Psoas muscle (tissue), 8 donors: ENCODE results near the gene MRPL24. TPM values are rescaled to one million over a fixed set of nuclear protein-coding genes. Genes with fewer than 3 reads are reported as not detected.

Source experiments
- ATAC-seq, 4 donors: fragments of 200-7000 bp; cut with Tn5 transposase; one replicate each; pipeline ENCODE4 v1.9.1; 2020; ENCODE audit warnings: moderate library complexity in 3 of 4, mild to moderate bottlenecking in 2 of 4
- DNase-seq, 2 donors: peaks; one replicate each; pipeline ENCODE4 v3.0.0-alpha.2; 2020
- H3K27ac ChIP-seq: fragments of 200-600 bp; one replicate; pipeline ENCODE4 v1.8.0; 2022
- H3K27me3 ChIP-seq, 3 donors: fragments of 200-600 bp in 1 of 3; one replicate each; pipeline versions ENCODE4 v1.6.1 to v1.8.0; 2013 to 2022; ENCODE audit warnings: low read length in 2 of 3, mild to moderate bottlenecking in 2 of 3, moderate library complexity in 1 of 3; ENCODE audit not compliant: insufficient read depth in 3 of 3
- H3K36me3 ChIP-seq, 2 donors: fragments of 200-600 bp in 1 of 2; one replicate each; pipeline versions ENCODE4 v1.6.1 to v1.8.0; 2013 to 2022; ENCODE audit warnings: low read depth in 1 of 2, mild to moderate bottlenecking in 1 of 2, moderate library complexity in 1 of 2; ENCODE audit not compliant: insufficient read depth in 1 of 2
- H3K4me1 ChIP-seq: fragments of 200-600 bp; one replicate; pipeline ENCODE4 v1.8.0; 2022
- H3K4me3 ChIP-seq: fragments of 200-600 bp; one replicate; pipeline ENCODE4 v1.8.0; 2022; ENCODE audit warnings: mild to moderate bottlenecking
- H3K9me3 ChIP-seq: fragments of 200-600 bp; one replicate; pipeline ENCODE4 v1.8.0; 2022
- CTCF ChIP-seq: fragments of 200-600 bp; IDR thresholded peaks from one replicate; pipeline ENCODE4 v1.8.0; 2022; ENCODE audit warnings: antibody characterized with exemption
- WGBS, 3 donors: extraction: QIAGEN DNeasy Blood & Tissue Kit; methylation state at CpG; one replicate each; pipeline versions ENCODE4 v1.1.6 to v1.1.7; 2013; 5-methylcytosine and 5-hydroxymethylcytosine counted together
- intact Hi-C, 2 donors: fragments of 100-400 bp; cut with DNase I; formaldehyde crosslinking; loops; one replicate each; pipeline versions ENCODE4 v1.11.0 to v1.14.2; 2022
- polyA plus RNA-seq, 3 donors: library from polyadenylated mRNA; stranded (reverse); fragments of 200-250 nt; gene quantifications; one replicate each; pipeline ENCODE4 v1.2.3, GENCODE V29; 2013
- total RNA-seq, 4 donors: library from RNA; stranded (reverse); fragmentation: NEBNext Ultra II Directional in 2 of 4; extraction: Animal tissue kit (Norgen Biotek cat#: 25700) in 2 of 4; gene quantifications; one replicate each; pipeline versions ENCODE4 v1.2.1 to v1.2.4, GENCODE V29; 2021 to 2023
- donor health status: healthy with polysubstance abuse.
- donor health status: DM: no; HTN: no; CAD: no; lungs with moderate emphysema.
- donor health status: Bipolar disorder and iron deficiency.
- donor health status: healthy.
- donor health status: DM: yes; HTN: yes; CAD: no.
- donor health status: DM: no; HTN: no; CAD: no.
- donor health status: DM: no; HTN: no; CAD: no.
- donor health status: DM: yes; HTN: yes; CAD: no.

MRPL24 gene
- total and polyA plus RNA-seq, 7 donors: 86.1 to 174 (median 137) TPM

DNA sequence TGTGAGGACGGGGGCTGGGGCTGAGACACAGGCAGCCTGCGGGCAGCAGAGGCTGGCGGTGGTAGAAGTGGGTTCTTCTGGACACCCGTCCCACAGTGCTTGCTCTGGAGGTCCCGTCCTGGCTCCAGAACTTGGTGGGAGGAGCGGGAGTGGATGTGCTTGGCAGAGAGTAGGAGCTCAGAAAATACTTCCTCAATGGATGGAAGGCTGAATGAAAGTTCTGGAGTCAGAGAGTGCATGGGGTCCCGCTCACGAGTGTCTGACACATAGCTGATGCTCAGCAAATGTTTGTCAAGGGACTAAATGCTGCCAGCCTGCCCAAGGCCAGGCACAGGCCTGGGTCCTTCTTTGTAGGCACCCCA is 50.2 kb downstream of the MRPL24 start:
- no peak overlapping the region for H3K27ac ChIP-seq
- H3K27me3 ChIP-seq: peaks cover 0 to 36% (median 10%) of the 10 kb centered on the region in 3 donors
- no peak for ATAC-seq
- H3K4me3 ChIP-seq: no peak overlapping the region
- TF ChIP-seq CTCF: no peak
- WGBS, 3 donors: 65 to 72% (median 67%) methylated on average over 8 of the region's 8 CpGs
- no peak for DNase-seq
- H3K4me1 ChIP-seq: peaks cover 16% of the 10 kb centered on the region
- intact Hi-C loops: loop anchor here in 1 of 2 donors (2.0 to 10.0 kb wide), 2 partner anchors 34 to 194 kb away; no protein-coding TSS in a partner anchor
- H3K9me3 ChIP-seq: no peaks in the 10 kb centered on the region
- no peaks in the 10 kb centered on the region for H3K36me3 ChIP-seq

DNA sequence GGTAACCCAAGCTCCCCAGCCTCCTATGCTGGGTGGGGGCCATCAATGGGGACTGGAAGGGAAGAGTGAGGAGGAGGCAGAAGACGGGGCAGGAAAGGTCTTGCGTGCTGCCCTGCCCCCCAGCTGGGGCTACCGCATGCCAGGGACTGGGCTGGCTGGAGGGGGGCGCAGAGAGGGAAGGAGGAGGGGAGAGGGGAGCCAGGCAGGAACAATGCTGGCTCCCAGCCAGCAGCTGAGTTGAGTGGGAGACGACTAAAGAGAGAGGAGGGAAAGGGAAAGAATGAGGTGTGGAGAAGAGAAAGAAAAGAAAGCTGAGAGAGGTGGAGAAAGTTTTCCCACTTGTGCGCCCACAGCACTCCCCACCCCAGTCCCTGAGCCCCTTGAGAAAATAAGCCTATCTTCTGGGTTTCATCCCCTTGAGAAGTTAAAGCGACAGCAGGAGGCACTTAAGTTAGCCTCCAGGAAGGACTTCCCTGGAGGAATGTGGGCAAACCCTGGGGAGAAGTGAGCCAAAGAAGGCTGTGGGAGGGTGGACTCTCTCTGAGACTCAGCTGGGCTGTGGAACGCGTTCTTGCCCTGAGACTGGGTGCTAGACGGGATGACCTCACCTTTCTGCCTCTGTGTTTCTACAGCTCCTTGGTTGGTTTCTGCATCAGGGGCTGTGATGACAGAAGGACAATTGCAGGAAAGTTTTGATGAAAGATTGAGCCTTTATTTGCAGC is 50.8 kb downstream of the MRPL24 start:
- Histone ChIP-seq H3K27ac (peak overlapping the region; percentile 12), H3K4me1 (peaks cover 16% of the 10 kb centered on the region), H3K36me3 (no peaks in the 10 kb centered on the region), H3K27me3 (peaks cover 0 to 36% (median 10%) of the 10 kb centered on the region in 3 donors), H3K9me3 (no peaks in the 10 kb centered on the region), H3K4me3 (peak overlapping the region; percentile 48)
- WGBS, 3 donors: 23 to 26% (median 25%) methylated on average over 10 of the region's 10 CpGs
- intact Hi-C loops: loop anchor here (1.0 to 10.0 kb wide), 3 partner anchors 35 to 195 kb away; no protein-coding TSS in a partner anchor
- ATAC-seq (no peak), DNase-seq (no peak)
- no peak for TF ChIP-seq CTCF

DNA sequence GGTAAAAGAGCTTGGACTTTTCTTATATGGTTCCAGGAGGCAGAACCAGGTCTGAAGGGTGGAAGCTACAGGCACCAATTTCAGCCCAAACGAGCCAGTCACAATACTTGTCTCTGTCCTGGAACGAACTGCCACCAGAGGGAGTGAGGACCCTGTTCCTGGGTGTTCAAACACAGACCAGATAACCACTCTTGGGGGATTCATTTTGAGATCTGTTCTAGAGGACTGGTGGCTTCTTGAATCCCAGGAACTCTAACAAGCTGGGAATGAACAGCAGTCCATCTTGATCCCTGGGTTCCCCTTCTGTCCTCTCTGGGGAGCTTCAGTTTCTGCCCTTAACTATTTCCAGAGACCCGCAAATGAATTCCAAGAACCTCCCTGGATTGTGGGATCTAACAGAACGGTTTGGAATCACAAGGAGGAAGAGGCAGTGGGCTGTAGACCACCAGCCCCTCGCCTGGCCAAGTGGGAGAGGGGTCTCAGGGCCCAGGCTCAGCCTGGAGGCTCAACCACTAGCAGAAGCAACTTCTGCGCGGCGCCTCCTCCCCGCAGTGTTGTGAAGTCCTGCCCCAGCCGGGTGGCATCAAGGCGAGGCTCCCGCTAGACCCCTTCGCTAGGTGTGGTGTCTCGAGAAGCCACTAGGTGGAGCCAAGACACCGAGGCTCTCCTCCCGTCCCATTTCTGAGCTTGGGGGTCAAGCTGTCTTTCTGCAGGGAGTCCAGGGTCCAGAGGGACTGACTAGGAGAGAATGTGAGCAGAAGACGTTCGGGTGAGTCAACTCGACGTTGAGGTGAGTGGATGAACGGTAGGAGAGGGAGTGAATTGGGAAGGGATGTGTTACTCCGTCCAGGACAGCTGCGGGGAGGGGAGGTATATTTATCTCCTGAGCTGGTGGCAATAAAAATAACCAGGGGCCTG is 51.6 kb downstream of the MRPL24 start:
- H3K4me1 ChIP-seq: peaks cover 16% of the 10 kb centered on the region
- intact Hi-C loops: loop anchor here in 1 of 2 donors (1.0 kb wide), 1 partner anchor 37 kb away; no protein-coding TSS in a partner anchor

More for the DNA sequence above, 51.6 kb downstream of the MRPL24 start:
- Histone ChIP-seq H3K27me3 (peaks cover 0 to 34% (median 10%) of the 10 kb centered on the region in 3 donors), H3K36me3 (no peaks in the 10 kb centered on the region), H3K27ac (peak overlapping the region; percentile 12), H3K4me3 (peak overlapping the region; percentile 48), H3K9me3 (no peaks in the 10 kb centered on the region)
- ATAC-seq: peak; percentile 87 to 94 (median 90)
- peak; percentile 93 for TF ChIP-seq CTCF
- DNase-seq: peak; percentile 76 to 87
- WGBS, 3 donors: 1% methylated on average over 23 of the region's 23 CpGs

Other genes with a start within 250 kb of the MRPL24 start
- 100 to 1,000 TPM; 126 to 258 (median 188) TPM for gene MEF2D, start 240.3 kb downstream of the MRPL24 start, total RNA-seq
- 10 to 100 TPM; 43.1 to 65.3 (median 58.4) TPM for gene MEF2D, start 240.3 kb downstream of the MRPL24 start, polyA plus RNA-seq
- under 1 TPM; 0.07 to 0.24 (median 0.16) TPM for gene IQGAP3, start 168.5 kb downstream of the MRPL24 start, total RNA-seq
- gene IQGAP3, start 168.5 kb downstream of the MRPL24 start, polyA plus RNA-seq: under 1 TPM; 0.01 to 0.17 (median 0.04) TPM
- under 1 TPM in 1 of 4 donors, not detected in 3; 0.69 TPM for gene TTC24, start 161.4 kb downstream of the MRPL24 start, total RNA-seq
- under 1 TPM in 2 of 3 donors, not detected in 1; 0.12 to 0.13 TPM for gene TTC24, start 161.4 kb downstream of the MRPL24 start, polyA plus RNA-seq
- gene NAXE, start 149.3 kb downstream of the MRPL24 start, total RNA-seq: 10 to 100 TPM; 44.3 to 77.5 (median 70.8) TPM
- 10 to 100 TPM; 62.6 to 74.4 (median 67.5) TPM for gene NAXE, start 149.3 kb downstream of the MRPL24 start, polyA plus RNA-seq
- 10 to 100 TPM; 30.6 to 77.5 (median 69.6) TPM for gene GPATCH4, start 139.6 kb downstream of the MRPL24 start, total RNA-seq
- gene GPATCH4, start 139.6 kb downstream of the MRPL24 start, polyA plus RNA-seq: 100 to 1,000 TPM in 2 of 3 donors, 10 to 100 TPM in 1; 55.0 to 110 (median 103) TPM
- 1 to 10 TPM in 1 of 4 donors, under 1 TPM in 3; 0.28 to 2.2 (median 0.58) TPM for gene HAPLN2, start 121.7 kb downstream of the MRPL24 start, total RNA-seq
- gene HAPLN2, start 121.7 kb downstream of the MRPL24 start, polyA plus RNA-seq: under 1 TPM; 0.56 to 0.79 (median 0.61) TPM
- under 1 TPM in 2 of 4 donors, not detected in 2; 0.27 to 0.36 TPM for gene BCAN, start 99.0 kb downstream of the MRPL24 start, total RNA-seq
- gene BCAN, start 99.0 kb downstream of the MRPL24 start, polyA plus RNA-seq: under 1 TPM in 2 of 3 donors, not detected in 1; 0.06 to 0.08 TPM
- 100 to 1,000 TPM in 1 of 4 donors, 10 to 100 TPM in 3; 40.5 to 581 (median 80.2) TPM for gene NES, start 63.7 kb downstream of the MRPL24 start, total RNA-seq
- 10 to 100 TPM; 12.3 to 23.8 (median 17.2) TPM for gene NES, start 63.7 kb downstream of the MRPL24 start, polyA plus RNA-seq
- 1 to 10 TPM in 2 of 4 donors, under 1 TPM in 1, not detected in 1; 0.71 to 1.7 (median 1.6) TPM for gene CRABP2, start 35.5 kb downstream of the MRPL24 start, total RNA-seq
- under 1 TPM; 0.13 to 0.57 (median 0.53) TPM for gene CRABP2, start 35.5 kb downstream of the MRPL24 start, polyA plus RNA-seq
- 10 to 100 TPM; 18.5 to 32.1 (median 28.5) TPM for gene METTL25B, start 12.6 kb downstream of the MRPL24 start, total RNA-seq
- 10 to 100 TPM; 22.1 to 31.5 (median 27.0) TPM for gene METTL25B, start 12.6 kb downstream of the MRPL24 start, polyA plus RNA-seq
- 10 to 100 TPM in 3 of 4 donors, 1 to 10 TPM in 1; 7.4 to 19.8 (median 16.5) TPM for gene ISG20L2, start 12.3 kb downstream of the MRPL24 start, total RNA-seq
- gene ISG20L2, start 12.3 kb downstream of the MRPL24 start, polyA plus RNA-seq: 10 to 100 TPM in 2 of 3 donors, 1 to 10 TPM in 1; 7.6 to 20.4 (median 20.2) TPM
- gene HDGF, start 10.6 kb upstream of the MRPL24 start, total RNA-seq: 100 to 1,000 TPM; 164 to 240 (median 208) TPM
- 100 to 1,000 TPM; 161 to 367 (median 163) TPM for gene HDGF, start 10.6 kb upstream of the MRPL24 start, polyA plus RNA-seq
- 10 to 100 TPM; 43.7 to 69.3 (median 64.0) TPM for gene PRCC, start 26.4 kb upstream of the MRPL24 start, total RNA-seq
- 100 to 1,000 TPM in 1 of 3 donors, 10 to 100 TPM in 2; 46.8 to 107 (median 72.0) TPM for gene PRCC, start 26.4 kb upstream of the MRPL24 start, polyA plus RNA-seq
- gene SH2D2A, start 75.8 kb upstream of the MRPL24 start, total RNA-seq: under 1 TPM; 0.37 to 0.82 (median 0.60) TPM
- gene SH2D2A, start 75.8 kb upstream of the MRPL24 start, polyA plus RNA-seq: under 1 TPM in 2 of 3 donors, not detected in 1; 0.25 to 0.26 TPM
- under 1 TPM in 1 of 4 donors, not detected in 3; 0.07 TPM for gene INSRR, start 118.0 kb upstream of the MRPL24 start, total RNA-seq
- gene INSRR, start 118.0 kb upstream of the MRPL24 start, polyA plus RNA-seq: under 1 TPM in 1 of 3 donors, not detected in 2; under 0.01 TPM
- gene NTRK1, start 119.8 kb upstream of the MRPL24 start, total RNA-seq: under 1 TPM; 0.16 to 0.92 (median 0.44) TPM
- under 1 TPM; 0.07 to 0.65 (median 0.58) TPM for gene NTRK1, start 119.8 kb upstream of the MRPL24 start, polyA plus RNA-seq
- 1 to 10 TPM; 3.8 to 7.3 (median 4.1) TPM for gene PEAR1, start 152.6 kb upstream of the MRPL24 start, total RNA-seq
- 1 to 10 TPM; 2.1 to 4.6 (median 2.6) TPM for gene PEAR1, start 152.6 kb upstream of the MRPL24 start, polyA plus RNA-seq
- gene LRRC71, start 179.5 kb upstream of the MRPL24 start, total RNA-seq: not detected
- gene LRRC71, start 179.5 kb upstream of the MRPL24 start, polyA plus RNA-seq: under 1 TPM in 2 of 3 donors, not detected in 1; 0.03 TPM